HCT116 (cell line): ENCODE data around the gene WSB2. TPM values are rescaled to one million over a fixed set of nuclear protein-coding genes. Genes with fewer than 3 reads are reported as not detected.
A peak's percentile ranks its signal among the peaks of the same experiment; 100 is the strongest.

Experiments used
- ATAC-seq: fragments of 200-7000 bp; cut with Tn5 transposase; 2 replicates; pipeline ENCODE4 v1.9.1; 2020; ENCODE audit warnings: mild to moderate bottlenecking, moderate library complexity
- BruUV-seq: library from RNA; stranded (reverse); fragments of 400-500 nt; replicated peaks from 2 replicates; lab custom pipeline; 2021; lab: Mats Ljungman, UMichigan
- CTCF ChIA-PET: fragments of 300-600 bp; sonication (Branson Sonifier 250); formaldehyde crosslinking; loops from one replicate; lab custom pipeline; 2021; ENCODE audit warnings: antibody characterized with exemption; lab: Charles Lee
- POLR2A ChIA-PET: fragments of 300-600, 350-600 bp; sonication (Branson Sonifier 250); formaldehyde crosslinking; loops from one replicate; lab custom pipeline; 2021; ENCODE audit warnings: antibody characterized with exemption; lab: Charles Lee
- RAD21 ChIA-PET, 2 experiments: fragments of 300-600 bp; sonication (Branson Sonifier 250); formaldehyde crosslinking; loops; one replicate each; lab custom pipeline; 2023; ENCODE audit warnings: low total read pairs in 2 of 2; ENCODE audit not compliant: uncharacterized antibody in 2 of 2, unreplicated experiment in 2 of 2, low non-redundant PET in 1 of 2; lab: Charles Lee
- DNase-seq: peaks from one replicate; pipeline ENCODE4 v3.0.0-alpha.2; 2010; ENCODE audit warnings: low read depth, low spot score
- H2AFZ ChIP-seq: fragments of 200-600 bp; shearing (Covaris generic), sonication (generic); 2 replicates; pipeline ENCODE4 v1.6.1; 2017; ENCODE audit warnings: low read depth, mixed run types, mixed read lengths, antibody characterized with exemption, low read length; ENCODE audit not compliant: poor library complexity, severe bottlenecking
- H3K27ac ChIP-seq: 2 replicates; pipeline ENCODE4 v1.5.1; 2012; ENCODE audit warnings: low read depth, low read length
- H3K27me3 ChIP-seq: fragments of 200-600 bp; sonication (generic); 2 replicates; pipeline ENCODE4 v1.6.1; 2016; ENCODE audit warnings: mixed run types, low read length, mixed read lengths; ENCODE audit not compliant: insufficient read depth
- H3K36me3 ChIP-seq, 2 experiments: fragments of 200-500 bp in 1 of 2; fragments of 200-600 bp in 1 of 2; sonication (Bioruptor generic) in 1 of 2; sonication (generic) in 1 of 2; 2 replicates each; pipeline versions ENCODE4 v1.5.1 to v1.6.1; 2014 to 2016; ENCODE audit warnings: low read length in 2 of 2, inconsistent platforms in 1 of 2, mixed read lengths in 1 of 2, mixed run types in 1 of 2; ENCODE audit not compliant: insufficient read depth in 2 of 2, control insufficient read depth in 1 of 2
- H3K4me1 ChIP-seq, 2 experiments: fragments of 200-600 bp in 1 of 2; sonication (generic) in 1 of 2; 2 replicates each; pipeline versions ENCODE4 v1.5.1 to v1.6.1; 2012 to 2017; ENCODE audit warnings: low read length in 2 of 2, inconsistent platforms in 1 of 2, mild to moderate bottlenecking in 1 of 2, mixed read lengths in 1 of 2, mixed run types in 1 of 2, moderate library complexity in 1 of 2; ENCODE audit not compliant: insufficient read depth in 2 of 2, control insufficient read depth in 1 of 2
- H3K4me2 ChIP-seq: fragments of 200-600 bp; sonication (generic); 2 replicates; pipeline ENCODE4 v1.6.1; 2017; ENCODE audit warnings: mixed run types, low read length, mixed read lengths
- H3K4me3 ChIP-seq, 2 experiments: fragments of 200-600 bp in 1 of 2; sonication (generic) in 1 of 2; replicated peaks in 1 of 2; 2 replicates each; pipeline ENCODE4 v1.5.1; 2011 to 2016; ENCODE audit warnings: low read length in 2 of 2, control low read depth in 1 of 2, low read depth in 1 of 2, mild to moderate bottlenecking in 1 of 2, mixed read lengths in 1 of 2, mixed run types in 1 of 2
- H3K79me2 ChIP-seq: fragments of 200-600 bp; sonication (generic); 2 replicates; pipeline ENCODE4 v1.6.1; 2017; ENCODE audit warnings: mild to moderate bottlenecking, mixed run types, low read length, moderate library complexity, mixed read lengths; ENCODE audit not compliant: insufficient read depth
- H3K9ac ChIP-seq: fragments of 200-600 bp; sonication (generic); 2 replicates; pipeline ENCODE4 v1.6.1; 2016; ENCODE audit warnings: low read length, mixed read lengths
- H3K9me2 ChIP-seq: fragments of 200-600 bp; sonication (generic), shearing (Covaris generic); 2 replicates; pipeline ENCODE4 v1.6.1; 2017; ENCODE audit warnings: mixed run types, mild to moderate bottlenecking, moderate library complexity; ENCODE audit not compliant: insufficient read depth
- H3K9me3 ChIP-seq, 2 experiments: fragments of 200-500 bp in 1 of 2; fragments of 200-600 bp in 1 of 2; sonication (Bioruptor generic) in 1 of 2; sonication (generic) in 1 of 2; 2 replicates each; pipeline ENCODE4 v1.6.1; 2014 to 2017; ENCODE audit warnings: low read length in 2 of 2, mixed read lengths in 2 of 2, inconsistent platforms in 1 of 2, low read depth in 1 of 2, mild to moderate bottlenecking in 1 of 2, mixed run types in 1 of 2, moderate library complexity in 1 of 2; ENCODE audit not compliant: control insufficient read depth in 1 of 2, insufficient read depth in 1 of 2
- H4K20me1 ChIP-seq: fragments of 200-600 bp; sonication (generic), shearing (Covaris generic); 2 replicates; pipeline ENCODE4 v1.6.1; 2017; ENCODE audit warnings: mixed run types, mild to moderate bottlenecking, moderate library complexity; ENCODE audit not compliant: insufficient read depth
- CEBPB ChIP-seq: IDR thresholded peaks from 2 replicates; pipeline ENCODE4 v1.6.1; 2012; ENCODE audit warnings: low read depth
- ELF1 ChIP-seq: IDR thresholded peaks from 2 replicates; pipeline ENCODE4 v1.6.1; 2012; ENCODE audit warnings: low read depth, borderline replicate concordance
- EZH2phosphoT487 ChIP-seq: fragments of 200-600 bp; IDR thresholded peaks from 2 replicates; pipeline ENCODE4 v1.6.1; 2018; ENCODE audit warnings: antibody characterized with exemption, borderline replicate concordance
- SIN3A ChIP-seq: IDR thresholded peaks from 2 replicates; pipeline ENCODE4 v1.6.1; 2012; ENCODE audit warnings: low read depth
- SRF ChIP-seq: IDR thresholded peaks from 2 replicates; pipeline ENCODE4 v1.6.1; 2012; ENCODE audit warnings: low read depth
- TCF7L2 ChIP-seq: IDR thresholded peaks from 2 replicates; pipeline ENCODE4 v1.7.0; 2011; ENCODE audit warnings: borderline replicate concordance, inconsistent platforms; ENCODE audit not compliant: insufficient read depth, insufficient read length; ENCODE audit errors: extremely low read depth
- YY1 ChIP-seq: IDR thresholded peaks from 2 replicates; pipeline ENCODE4 v1.6.1; 2011; ENCODE audit warnings: low read length, low read depth, moderate library complexity, mild to moderate bottlenecking; ENCODE audit not compliant: insufficient replicate concordance; ENCODE audit errors: extremely low read depth
- intact Hi-C: fragments of 100-400 bp; cut with micrococcal nuclease; formaldehyde crosslinking; loops from 2 replicates; pipeline ENCODE4 v1.10.0; 2022
- total RNA-seq: library from RNA; stranded (reverse); gene quantifications from one replicate; pipeline ENCODE4 v1.2.1, GENCODE V29; 2021; ENCODE audit not compliant: unreplicated experiment
- TF ChIP-seq, protein P1 (sequence below): IDR thresholded peaks from 2 replicates; pipeline ENCODE4 v1.6.1; 2012; ENCODE audit warnings: low read depth
- TF ChIP-seq, protein P2 (sequence below): IDR thresholded peaks from 2 replicates; pipeline ENCODE4 v1.6.1; 2012
- TF ChIP-seq, protein P3 (sequence below), 3 experiments: fragments of 200-600 bp in 1 of 3; sonication (generic) in 1 of 3; IDR thresholded peaks in 2 of 3; conservative IDR thresholded peaks in 1 of 3; 2 replicates each; pipeline ENCODE4 v1.5.1; 2012 to 2017; ENCODE audit warnings: low read depth in 2 of 3, low read length in 2 of 3, antibody characterized with exemption in 1 of 3, borderline replicate concordance in 1 of 3, control low read depth in 1 of 3, mild to moderate bottlenecking in 1 of 3, mixed read lengths in 1 of 3, mixed run types in 1 of 3, moderate library complexity in 1 of 3; ENCODE audit not compliant: insufficient read depth in 1 of 3

Gene WSB2
- total RNA-seq, 1 experiment from 2014 or later = 97.0 TPM

DNA sequence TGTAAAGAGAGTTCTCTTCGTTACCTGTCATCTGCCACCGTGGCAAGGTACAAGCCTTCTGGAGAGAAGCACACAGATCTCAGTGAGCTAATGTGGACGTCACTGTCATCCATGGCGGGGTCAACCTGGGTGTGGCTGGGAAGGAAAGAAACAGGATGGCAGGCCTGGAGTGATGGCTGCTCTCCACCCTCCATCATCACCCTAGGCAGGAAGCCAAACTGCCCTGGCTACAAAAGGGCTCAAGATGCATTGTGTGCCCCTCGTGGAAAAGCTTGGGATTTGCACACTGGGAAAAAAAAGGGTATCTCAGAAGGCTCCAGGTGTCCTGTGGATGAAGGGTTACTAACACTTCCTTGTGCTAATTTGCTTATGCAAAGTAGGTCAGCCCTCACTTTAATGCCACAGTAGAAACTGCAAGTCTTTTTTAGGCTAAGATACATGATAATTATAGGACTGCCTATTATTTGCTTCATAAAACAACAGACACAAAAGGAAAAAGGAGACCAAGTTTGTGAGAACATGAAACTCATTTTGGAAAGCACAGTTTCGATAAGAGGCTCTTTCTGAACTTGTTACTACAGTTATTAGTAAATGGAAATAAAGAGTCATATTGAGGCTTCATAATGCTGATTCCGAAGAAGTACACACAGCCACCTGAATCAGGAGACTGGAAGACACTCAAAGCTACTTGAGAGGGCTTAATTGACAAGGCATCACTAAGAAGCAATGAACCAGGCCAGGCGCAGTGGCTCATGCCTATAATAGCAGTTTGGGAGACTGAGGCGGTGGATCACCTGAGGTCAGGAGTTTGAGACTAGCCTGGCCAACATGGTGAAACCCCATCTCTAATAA lies 25.6 kb downstream of the WSB2 start:
- Histone ChIP-seq H3K4me1 (peaks cover 0 to 21% of the 10 kb centered on the region in 2 experiments; a peak in 3 of 4 replicates), H3K79me2 (no peaks in the 10 kb centered on the region; the same call in 1 of the 2 replicates), H3K9me2 (no peaks in the 10 kb centered on the region), H3K27ac (peak overlapping the region; percentile 23), H3K4me3 (no peak overlapping the region), H3K27me3 (no peaks in the 10 kb centered on the region), H3K36me3 (peaks cover 40 to 49% of the 10 kb centered on the region in 2 experiments; a peak in 3 of 4 replicates), H3K9ac (no peak overlapping the region), H3K4me2 (peak overlapping the region; percentile 4; the same call in 1 of the 2 replicates), H4K20me1 (no peaks in the 10 kb centered on the region), H3K9me3 (no peaks in the 10 kb centered on the region), H2AFZ (no peak overlapping the region)
- no TSS peak for BruUV-seq
- POLR2A ChIA-PET = interaction anchor here (2.4 kb wide), 1 partner anchor 19 kb away, joined by 8 read pairs; the partner anchor contains the start of gene RFC5
- RAD21 ChIA-PET = interaction anchor here (1.5 to 2.5 kb wide), 2 partner anchors 161 kb away, joined by 13 to 15 read pairs; no protein-coding TSS in a partner anchor
- TF ChIP-seq, protein P1, sequence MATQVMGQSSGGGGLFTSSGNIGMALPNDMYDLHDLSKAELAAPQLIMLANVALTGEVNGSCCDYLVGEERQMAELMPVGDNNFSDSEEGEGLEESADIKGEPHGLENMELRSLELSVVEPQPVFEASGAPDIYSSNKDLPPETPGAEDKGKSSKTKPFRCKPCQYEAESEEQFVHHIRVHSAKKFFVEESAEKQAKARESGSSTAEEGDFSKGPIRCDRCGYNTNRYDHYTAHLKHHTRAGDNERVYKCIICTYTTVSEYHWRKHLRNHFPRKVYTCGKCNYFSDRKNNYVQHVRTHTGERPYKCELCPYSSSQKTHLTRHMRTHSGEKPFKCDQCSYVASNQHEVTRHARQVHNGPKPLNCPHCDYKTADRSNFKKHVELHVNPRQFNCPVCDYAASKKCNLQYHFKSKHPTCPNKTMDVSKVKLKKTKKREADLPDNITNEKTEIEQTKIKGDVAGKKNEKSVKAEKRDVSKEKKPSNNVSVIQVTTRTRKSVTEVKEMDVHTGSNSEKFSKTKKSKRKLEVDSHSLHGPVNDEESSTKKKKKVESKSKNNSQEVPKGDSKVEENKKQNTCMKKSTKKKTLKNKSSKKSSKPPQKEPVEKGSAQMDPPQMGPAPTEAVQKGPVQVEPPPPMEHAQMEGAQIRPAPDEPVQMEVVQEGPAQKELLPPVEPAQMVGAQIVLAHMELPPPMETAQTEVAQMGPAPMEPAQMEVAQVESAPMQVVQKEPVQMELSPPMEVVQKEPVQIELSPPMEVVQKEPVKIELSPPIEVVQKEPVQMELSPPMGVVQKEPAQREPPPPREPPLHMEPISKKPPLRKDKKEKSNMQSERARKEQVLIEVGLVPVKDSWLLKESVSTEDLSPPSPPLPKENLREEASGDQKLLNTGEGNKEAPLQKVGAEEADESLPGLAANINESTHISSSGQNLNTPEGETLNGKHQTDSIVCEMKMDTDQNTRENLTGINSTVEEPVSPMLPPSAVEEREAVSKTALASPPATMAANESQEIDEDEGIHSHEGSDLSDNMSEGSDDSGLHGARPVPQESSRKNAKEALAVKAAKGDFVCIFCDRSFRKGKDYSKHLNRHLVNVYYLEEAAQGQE = no peak
- TF ChIP-seq TCF7L2 (no peak), SIN3A (no peak), SRF (no peak), ELF1 (no peak), EZH2phosphoT487 (no peak), CEBPB (no peak), YY1 (no peak)
- TF ChIP-seq, protein P2, sequence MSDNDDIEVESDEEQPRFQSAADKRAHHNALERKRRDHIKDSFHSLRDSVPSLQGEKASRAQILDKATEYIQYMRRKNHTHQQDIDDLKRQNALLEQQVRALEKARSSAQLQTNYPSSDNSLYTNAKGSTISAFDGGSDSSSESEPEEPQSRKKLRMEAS = 0 out of 2 replicates have a peak, but pooled peaks have one; percentile 5
- TF ChIP-seq, protein P3, sequence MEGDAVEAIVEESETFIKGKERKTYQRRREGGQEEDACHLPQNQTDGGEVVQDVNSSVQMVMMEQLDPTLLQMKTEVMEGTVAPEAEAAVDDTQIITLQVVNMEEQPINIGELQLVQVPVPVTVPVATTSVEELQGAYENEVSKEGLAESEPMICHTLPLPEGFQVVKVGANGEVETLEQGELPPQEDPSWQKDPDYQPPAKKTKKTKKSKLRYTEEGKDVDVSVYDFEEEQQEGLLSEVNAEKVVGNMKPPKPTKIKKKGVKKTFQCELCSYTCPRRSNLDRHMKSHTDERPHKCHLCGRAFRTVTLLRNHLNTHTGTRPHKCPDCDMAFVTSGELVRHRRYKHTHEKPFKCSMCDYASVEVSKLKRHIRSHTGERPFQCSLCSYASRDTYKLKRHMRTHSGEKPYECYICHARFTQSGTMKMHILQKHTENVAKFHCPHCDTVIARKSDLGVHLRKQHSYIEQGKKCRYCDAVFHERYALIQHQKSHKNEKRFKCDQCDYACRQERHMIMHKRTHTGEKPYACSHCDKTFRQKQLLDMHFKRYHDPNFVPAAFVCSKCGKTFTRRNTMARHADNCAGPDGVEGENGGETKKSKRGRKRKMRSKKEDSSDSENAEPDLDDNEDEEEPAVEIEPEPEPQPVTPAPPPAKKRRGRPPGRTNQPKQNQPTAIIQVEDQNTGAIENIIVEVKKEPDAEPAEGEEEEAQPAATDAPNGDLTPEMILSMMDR (IDR thresholded peaks at IDR 0.05 in 2 of 3, conservative IDR thresholded peaks at IDR 0.05 in 1 of 3; ENCODE audit: borderline replicate concordance in 1 of 3, insufficient read depth in 1 of 3, low read depth in 2 of 3, low read length in 2 of 3) = peak in 1 of 3 experiments; percentile 5; a peak in 2 of 6 replicates
- intact Hi-C loops = no loop called here
- peak; percentile 73 for ATAC-seq
- CTCF ChIA-PET = interaction anchor here (0.8 to 3.9 kb wide), 12 partner anchors 9 to 185 kb away, joined by 3 to 62 read pairs (median 4); no protein-coding TSS in a partner anchor
- DNase-seq = no peak
